Epithelial cell of esophagus (primary cell): ENCODE measurements around the gene JKAMP.

ENCODE experiments used
- DNase-seq: peaks from one replicate; pipeline ENCODE4 v3.0.0; 2010; ENCODE audit warnings: low read depth
- H3K4me3 ChIP-seq: 2 replicates; pipeline ENCODE4 v1.5.1; 2011; ENCODE audit warnings: mild to moderate bottlenecking, low read length, control low read depth
- TF ChIP-seq, protein P1 (sequence below): IDR thresholded peaks from 2 replicates; pipeline ENCODE4 v1.5.1; 2011; ENCODE audit warnings: low read depth, mild to moderate bottlenecking, low read length, control low read depth, inconsistent platforms; ENCODE audit not compliant: insufficient read depth; ENCODE audit errors: missing control alignments

Gene JKAMP

DNA sequence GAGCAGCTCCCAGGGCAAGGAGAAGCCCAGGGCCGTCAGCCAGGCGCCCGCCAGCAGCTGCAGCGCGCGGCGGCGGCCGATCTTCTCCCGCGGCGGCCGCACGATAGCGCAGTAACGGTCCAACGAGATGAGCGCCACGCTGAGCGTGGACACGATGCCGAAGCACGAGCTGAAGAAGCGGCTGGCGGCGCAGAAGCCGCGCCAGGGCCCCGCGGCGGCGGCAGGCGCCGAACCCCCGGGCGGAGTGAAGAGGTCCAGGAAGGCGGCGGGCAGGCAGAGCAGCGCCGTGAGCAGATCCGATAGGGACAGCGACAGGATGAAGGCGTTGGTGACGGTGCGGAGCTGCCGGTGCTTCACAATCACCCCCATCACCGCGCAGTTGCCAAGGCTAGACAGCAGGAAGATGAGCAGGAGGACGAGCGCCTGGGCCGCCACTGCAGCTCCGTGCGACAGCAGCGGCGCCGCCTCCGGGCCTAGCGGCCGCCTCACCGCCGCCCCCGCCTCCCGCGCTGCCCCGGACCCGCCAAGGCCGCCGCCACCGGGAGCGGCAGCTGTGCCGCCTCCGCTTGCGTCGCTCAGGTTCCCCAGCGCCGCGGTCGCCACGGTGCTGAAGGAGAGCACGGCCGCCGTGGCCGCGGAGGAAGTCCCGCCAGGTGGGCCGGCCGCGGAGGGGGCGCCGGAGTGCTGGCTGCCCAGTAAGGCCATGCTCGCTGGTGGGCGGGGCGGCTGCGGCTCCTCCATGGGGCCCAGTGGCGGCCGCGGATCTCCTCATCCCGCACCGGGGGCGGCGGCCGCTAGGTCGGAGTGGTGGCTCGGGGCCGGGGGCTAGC is 19.6 kb upstream of the JKAMP start:
- TF ChIP-seq, protein P1, sequence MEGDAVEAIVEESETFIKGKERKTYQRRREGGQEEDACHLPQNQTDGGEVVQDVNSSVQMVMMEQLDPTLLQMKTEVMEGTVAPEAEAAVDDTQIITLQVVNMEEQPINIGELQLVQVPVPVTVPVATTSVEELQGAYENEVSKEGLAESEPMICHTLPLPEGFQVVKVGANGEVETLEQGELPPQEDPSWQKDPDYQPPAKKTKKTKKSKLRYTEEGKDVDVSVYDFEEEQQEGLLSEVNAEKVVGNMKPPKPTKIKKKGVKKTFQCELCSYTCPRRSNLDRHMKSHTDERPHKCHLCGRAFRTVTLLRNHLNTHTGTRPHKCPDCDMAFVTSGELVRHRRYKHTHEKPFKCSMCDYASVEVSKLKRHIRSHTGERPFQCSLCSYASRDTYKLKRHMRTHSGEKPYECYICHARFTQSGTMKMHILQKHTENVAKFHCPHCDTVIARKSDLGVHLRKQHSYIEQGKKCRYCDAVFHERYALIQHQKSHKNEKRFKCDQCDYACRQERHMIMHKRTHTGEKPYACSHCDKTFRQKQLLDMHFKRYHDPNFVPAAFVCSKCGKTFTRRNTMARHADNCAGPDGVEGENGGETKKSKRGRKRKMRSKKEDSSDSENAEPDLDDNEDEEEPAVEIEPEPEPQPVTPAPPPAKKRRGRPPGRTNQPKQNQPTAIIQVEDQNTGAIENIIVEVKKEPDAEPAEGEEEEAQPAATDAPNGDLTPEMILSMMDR, result no peak
- H3K4me3 ChIP-seq, result peak overlapping the region; percentile 41
- peak; percentile 53 for DNase-seq

GRCh38 chr14:59465316-59466135 is 18.8 kb upstream of the JKAMP start, which contains the start of gene GPR135:
Gene GPR135, minus strand, starts transcription at chr14:59465380. Its CDS starts 154 bp downstream, at chr14:59465226.
- peak within 1 kb of the TSS; percentile 41 for H3K4me3 ChIP-seq
- TF ChIP-seq, protein P1, result no peak
- DNase-seq, result no peak

- no peak for DNase-seq
- TF ChIP-seq, protein P1, result no peak
- no peak overlapping the region for H3K4me3 ChIP-seq
These were observed 10.1 kb upstream of the JKAMP start for GRCh38 chr14:59474172-59474571.

- H3K4me3 ChIP-seq, result no peak overlapping the region
- no peak for DNase-seq
- TF ChIP-seq, protein P1, result no peak
These were observed 8.6 kb upstream of the JKAMP start for GRCh38 chr14:59475709-59476108.

GRCh38 chr14:59478540-59478939 is 5.8 kb upstream of the JKAMP start:
- TF ChIP-seq, protein P1, result no peak
- H3K4me3 ChIP-seq, result no peak overlapping the region
- no peak for DNase-seq

GRCh38 chr14:59480166-59480565 is 4.2 kb upstream of the JKAMP start:
- TF ChIP-seq, protein P1, result no peak
- DNase-seq, result no peak
- H3K4me3 ChIP-seq, result no peak overlapping the region
